PC-3 (cell line): Measurements from ENCODE around the gene CASP4. TPM values are rescaled to one million over a fixed set of nuclear protein-coding genes. Genes with fewer than 3 reads are reported as not detected.
"Not testable (repeated sequence)": the region's sequence is repeated elsewhere in the genome, so short reads cannot be mapped to it uniquely, and the experiment has no call there.

ENCODE experiments used
- ATAC-seq: fragments of 200-7000 bp; cut with Tn5 transposase; 2 replicates; pipeline ENCODE4 v1.9.1; 2020; ENCODE audit warnings: mild to moderate bottlenecking, moderate library complexity
- BruUV-seq: library from RNA; stranded (reverse); fragments of 400-500 nt; replicated peaks from 2 replicates; lab custom pipeline; 2021; lab: Mats Ljungman, UMichigan
- CTCF ChIA-PET: fragments of 300-600 bp; sonication (Branson Sonifier 250); formaldehyde crosslinking; loops from one replicate; lab custom pipeline; 2022; ENCODE audit warnings: antibody characterized with exemption; lab: Charles Lee
- POLR2A ChIA-PET: fragments of 300-600 bp; sonication (Branson Sonifier 250); formaldehyde crosslinking; loops from one replicate; lab custom pipeline; 2022; ENCODE audit warnings: antibody characterized with exemption; ENCODE audit not compliant: unreplicated experiment; lab: Charles Lee
- DNase-seq: peaks from one replicate; pipeline ENCODE4 v3.0.0-alpha.2; 2015
- H2AFZ ChIP-seq: fragments of 300-600 bp; sonication (generic); 2 replicates; pipeline ENCODE4 v1.6.0; 2016; ENCODE audit warnings: antibody characterized with exemption, low read length
- H3F3A ChIP-seq: fragments of 300-600 bp; sonication (generic); one replicate; pipeline ENCODE4 v1.6.0; 2017; ENCODE audit warnings: antibody characterized with exemption, low read length, control low read depth, mild to moderate bottlenecking; ENCODE audit not compliant: unreplicated experiment
- H3K27ac ChIP-seq: fragments of 300-600 bp; sonication (generic); 2 replicates; pipeline ENCODE4 v1.5.1; 2016; ENCODE audit warnings: mild to moderate bottlenecking, low read length
- H3K27me3 ChIP-seq: fragments of 300-600 bp; sonication (generic); 2 replicates; pipeline ENCODE4 v1.6.1; 2016; ENCODE audit warnings: low read length, mixed read lengths
- H3K36me3 ChIP-seq: fragments of 300-600 bp; sonication (generic); 2 replicates; pipeline ENCODE4 v1.6.1; 2016; ENCODE audit warnings: low read depth, mixed run types, low read length, mixed read lengths
- H3K4me1 ChIP-seq: fragments of 300-600 bp; sonication (generic); 2 replicates; pipeline ENCODE4 v1.5.1; 2016; ENCODE audit warnings: low read length; ENCODE audit not compliant: insufficient read depth
- H3K4me2 ChIP-seq: fragments of 300-600 bp; sonication (generic); 2 replicates; pipeline ENCODE4 v1.6.0; 2016; ENCODE audit warnings: low read length
- H3K4me3 ChIP-seq: fragments of 300-600 bp; sonication (generic); 2 replicates; pipeline ENCODE4 v1.5.1; 2016; ENCODE audit warnings: mild to moderate bottlenecking, low read length, mixed read lengths
- H3K79me2 ChIP-seq: fragments of 300-600 bp; sonication (generic); 2 replicates; pipeline ENCODE4 v1.6.1; 2017; ENCODE audit warnings: low read length, mixed read lengths
- H3K9ac ChIP-seq: fragments of 300-600 bp; sonication (generic); 2 replicates; pipeline ENCODE4 v1.6.0; 2016; ENCODE audit warnings: mild to moderate bottlenecking, low read length
- H3K9me2 ChIP-seq: fragments of 300-600 bp; sonication (generic); replicated peaks from 2 replicates; pipeline ENCODE4 v1.6.1; 2016; ENCODE audit warnings: mixed run types, low read length, mixed read lengths
- H3K9me3 ChIP-seq: fragments of 300-600 bp; sonication (generic); 2 replicates; pipeline ENCODE4 v1.6.1; 2016; ENCODE audit warnings: low read length, mixed read lengths
- H4K20me1 ChIP-seq: fragments of 300-600 bp; sonication (generic); 2 replicates; pipeline ENCODE4 v1.6.1; 2016; ENCODE audit warnings: low read length, mixed read lengths
- CTCF ChIP-seq: fragments of 300-600 bp; sonication (generic); conservative IDR thresholded peaks from 2 replicates; pipeline ENCODE4 v1.5.1; 2017; ENCODE audit warnings: antibody characterized with exemption, low read depth, mild to moderate bottlenecking, low read length
- EZH2 ChIP-seq: fragments of 300-600 bp; sonication (generic); IDR thresholded peaks from one replicate; pipeline ENCODE4 v1.6.1; 2017; ENCODE audit warnings: antibody characterized with exemption, mild to moderate bottlenecking, low read length; ENCODE audit not compliant: unreplicated experiment
- EZH2phosphoT487 ChIP-seq: fragments of 300-600 bp; sonication (generic); IDR thresholded peaks from 2 replicates; pipeline ENCODE4 v1.6.1; 2018; ENCODE audit warnings: mild to moderate bottlenecking, antibody characterized with exemption, low read length, borderline replicate concordance
- intact Hi-C: fragments of 100-400 bp; cut with micrococcal nuclease; formaldehyde crosslinking; loops from 2 replicates; pipeline ENCODE4 v1.9.0; 2023
- total RNA-seq: library from RNA; depleted of rRNA; stranded (reverse); fragments of >200 nt; gene quantifications from 2 replicates; pipeline ENCODE4 v1.2.3, GENCODE V29; 2014

CASP4 gene
- total RNA-seq, 1 experiment from 2014 or later = 40.9 TPM

GRCh38 chr11:104934594-104934993, 33.8 kb downstream of the CASP4 start:
- Histone ChIP-seq H3K27me3 (no peaks in the 10 kb centered on the region), H3K36me3 (no peaks in the 10 kb centered on the region), H3K4me2 (no peak overlapping the region), H3K9ac (no peak overlapping the region), H3K27ac (no peak overlapping the region), H3F3A (no peaks in the 10 kb centered on the region), H4K20me1 (no peaks in the 10 kb centered on the region), H3K4me1 (no peaks in the 10 kb centered on the region), H3K79me2 (no peaks in the 10 kb centered on the region), H2AFZ (no peak overlapping the region), H3K9me2 (no peaks in the 10 kb centered on the region), H3K9me3 (no peaks in the 10 kb centered on the region), H3K4me3 (no peak overlapping the region)
- ChIA-PET POLR2A (no interaction called here), CTCF (no interaction called here)
- ATAC-seq = no peak
- intact Hi-C loops = no loop called here
- no peak for DNase-seq
- TF ChIP-seq EZH2phosphoT487 = no peak
- BruUV-seq = no TSS peak

- CTCF ChIA-PET, H3K4me1 ChIP-seq, H3F3A ChIP-seq, BruUV-seq, DNase-seq, H3K36me3 ChIP-seq, H3K4me2 ChIP-seq, H2AFZ ChIP-seq, H3K9me2 ChIP-seq, H3K27ac ChIP-seq, H3K27me3 ChIP-seq, POLR2A ChIA-PET, ATAC-seq, H3K9me3 ChIP-seq, H3K9ac ChIP-seq, intact Hi-C loops, H3K4me3 ChIP-seq, H4K20me1 ChIP-seq, H3K79me2 ChIP-seq: not testable (repeated sequence)
These were observed 34.3 kb downstream of the CASP4 start for GRCh38 chr11:104934073-104934472.

- no peak for TF ChIP-seq EZH2phosphoT487
- no peak for TF ChIP-seq EZH2
- no peak for TF ChIP-seq CTCF
- H3K9me3 ChIP-seq = no peaks in the 10 kb centered on the region
- H3K27ac ChIP-seq = no peak overlapping the region
- no peak overlapping the region for H3K4me3 ChIP-seq
- CTCF ChIA-PET = no interaction called here
- H3K79me2 ChIP-seq = no peaks in the 10 kb centered on the region
- no peaks in the 10 kb centered on the region for H4K20me1 ChIP-seq
- no peaks in the 10 kb centered on the region for H3K4me1 ChIP-seq
- POLR2A ChIA-PET = no interaction called here
- no peak overlapping the region for H3K9ac ChIP-seq
- no peaks in the 10 kb centered on the region for H3K27me3 ChIP-seq
- ATAC-seq (no peak), DNase-seq (no peak)
- BruUV-seq = no TSS peak
- H3K36me3 ChIP-seq = no peaks in the 10 kb centered on the region
- H3F3A ChIP-seq = no peaks in the 10 kb centered on the region
- no peak overlapping the region for H2AFZ ChIP-seq
- H3K9me2 ChIP-seq = no peaks in the 10 kb centered on the region
- intact Hi-C loops = no loop called here
- H3K4me2 ChIP-seq = no peak overlapping the region
These were observed 39.6 kb downstream of the CASP4 start for GRCh38 chr11:104928811-104929210.
